HG03354 (cell line): ENCODE data around the gene ZSWIM6.
A peak's percentile ranks its signal among the peaks of the same experiment; 100 is the strongest.
"Not testable (repeated sequence)": the region's sequence is repeated elsewhere in the genome, so short reads cannot be mapped to it uniquely, and the experiment has no call there.

Experiments
- ATAC-seq: cut with Tn5 transposase; IDR thresholded peaks from one replicate; pipeline ENCODE4 v1.9.1; 2021; ENCODE audit warnings: mild to moderate bottlenecking; ENCODE audit not compliant: unreplicated experiment, poor library complexity, severe bottlenecking

Gene ZSWIM6

DNA sequence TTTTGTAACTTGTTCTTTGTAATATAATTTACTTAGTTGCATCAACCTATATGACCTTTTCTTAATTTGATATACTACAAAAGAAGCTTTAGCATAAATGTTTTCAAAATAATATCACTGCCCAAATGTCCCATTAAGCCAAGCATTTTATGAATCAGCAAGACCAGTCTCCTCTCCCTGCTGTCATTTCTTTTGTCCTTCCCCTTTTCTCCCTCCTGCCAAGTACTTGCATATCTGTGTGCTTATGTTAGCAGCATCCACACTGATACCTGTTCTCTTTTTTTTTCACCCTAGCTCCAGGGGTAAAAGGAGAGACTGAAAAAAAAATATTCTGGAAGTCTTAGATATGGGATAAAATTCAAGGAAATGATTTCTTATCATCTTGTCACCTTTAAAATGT, 69.7 kb downstream of the ZSWIM6 start:
- no peak for ATAC-seq

- ATAC-seq, result no peak
Observed at GRCh38 chr5:61402244-61402823, 70.3 kb downstream of the ZSWIM6 start.

GRCh38 chr5:61402970-61403900, 71.2 kb downstream of the ZSWIM6 start:
- ATAC-seq, result no peak

DNA sequence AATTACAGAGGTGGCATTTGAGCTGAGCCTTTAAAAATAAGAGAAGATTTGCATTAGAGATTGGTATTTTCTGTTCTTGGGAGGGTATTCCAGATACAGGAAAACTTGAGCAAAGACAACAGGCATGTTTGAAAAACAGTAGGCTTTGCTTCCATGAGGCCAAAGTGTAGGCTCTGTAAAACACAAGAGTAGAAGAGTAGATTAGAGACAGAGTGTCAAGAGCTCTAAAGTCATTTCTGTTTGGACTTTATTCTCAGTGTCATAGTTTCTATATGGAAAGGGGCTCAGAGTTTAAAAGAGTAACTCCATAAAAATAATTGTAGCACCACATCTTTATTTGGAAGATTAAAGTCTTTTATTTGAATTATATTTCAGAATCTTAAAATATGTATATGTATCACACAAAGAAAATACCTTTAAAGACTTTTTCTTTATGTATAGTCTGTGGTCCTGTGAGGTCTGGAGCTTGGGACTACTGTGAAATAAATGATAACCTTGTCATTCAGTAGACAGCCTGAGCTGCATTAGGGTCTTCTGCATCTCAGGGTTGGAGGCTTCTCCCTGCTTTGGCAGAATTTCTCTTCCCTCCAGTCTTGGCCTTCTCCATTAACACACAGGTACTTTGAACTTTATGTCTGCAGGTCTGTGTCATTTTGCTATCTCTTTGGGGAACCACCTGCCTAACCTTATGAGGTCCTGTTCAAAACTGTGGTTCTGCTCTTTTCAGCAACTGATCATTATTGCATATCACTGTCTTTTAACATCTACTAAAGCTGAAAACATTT, 73.6 kb downstream of the ZSWIM6 start:
- ATAC-seq, result no peak

DNA sequence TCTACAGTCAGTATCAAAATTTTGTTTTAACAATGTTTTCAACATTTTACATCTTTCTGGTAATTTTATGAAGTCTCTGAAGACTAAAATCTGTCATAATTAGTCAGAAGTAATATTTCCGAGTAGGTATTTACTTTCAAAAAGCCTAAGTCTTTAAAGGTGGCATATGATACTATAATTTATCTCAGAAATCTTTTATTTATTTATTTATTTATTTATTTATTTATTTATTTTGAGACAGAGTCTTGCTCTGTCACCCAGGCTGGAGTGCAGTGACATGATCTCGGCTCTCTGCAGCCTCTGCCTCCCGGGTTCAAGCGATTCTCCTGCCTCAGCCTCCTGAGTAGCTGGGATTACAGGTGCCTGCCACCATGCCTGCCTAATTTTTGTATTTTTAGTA, 74.4 kb downstream of the ZSWIM6 start:
- not testable (repeated sequence) for ATAC-seq

DNA sequence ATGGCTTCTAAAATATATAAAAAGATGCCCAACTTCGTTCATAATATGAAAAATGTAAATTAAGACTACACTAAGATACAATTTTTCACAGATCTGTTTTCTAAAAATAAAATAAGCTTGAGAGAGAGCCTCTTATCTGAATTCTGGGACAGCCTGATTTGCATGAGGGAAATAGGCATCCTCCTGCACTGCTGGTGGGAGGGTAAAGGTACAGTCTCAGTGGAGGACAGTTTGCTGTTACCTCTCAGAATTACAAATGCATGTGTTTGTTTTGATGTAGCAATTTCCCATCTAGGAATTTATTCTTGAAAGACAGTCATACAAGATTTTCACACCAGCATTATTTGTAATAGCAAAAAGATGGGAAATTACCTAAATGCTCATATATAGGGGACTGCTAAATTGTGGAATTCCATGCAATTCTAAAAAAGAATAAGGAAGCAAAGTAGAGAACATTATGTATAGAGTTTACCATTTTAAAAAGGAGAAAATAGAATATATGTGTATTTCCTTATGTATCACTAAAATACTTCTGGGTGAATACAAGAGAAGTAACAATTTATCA, 75.7 kb downstream of the ZSWIM6 start:
- no peak for ATAC-seq

- ATAC-seq, result peak; percentile 100
Observed at GRCh38 chr5:61408476-61409168, 76.6 kb downstream of the ZSWIM6 start.

DNA sequence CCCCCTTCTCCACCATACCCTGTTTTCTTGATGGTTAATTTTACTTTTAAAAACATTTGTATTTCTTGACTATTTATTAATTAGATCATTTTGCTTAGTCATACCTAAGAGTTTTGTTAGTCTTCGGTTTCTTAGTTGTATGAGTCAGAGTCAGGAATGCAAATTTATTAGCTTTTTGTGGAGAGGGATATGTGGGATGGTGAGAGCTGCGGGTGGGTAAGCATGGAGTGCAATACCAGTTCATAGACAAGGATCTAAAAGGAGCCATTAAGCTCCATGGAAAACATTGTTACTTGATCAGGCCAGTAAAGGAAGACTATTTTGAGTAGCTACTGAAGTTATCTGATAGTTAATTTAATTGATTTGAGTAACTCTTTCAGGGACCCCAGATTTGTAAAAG, 77.5 kb downstream of the ZSWIM6 start:
- ATAC-seq, result no peak

DNA sequence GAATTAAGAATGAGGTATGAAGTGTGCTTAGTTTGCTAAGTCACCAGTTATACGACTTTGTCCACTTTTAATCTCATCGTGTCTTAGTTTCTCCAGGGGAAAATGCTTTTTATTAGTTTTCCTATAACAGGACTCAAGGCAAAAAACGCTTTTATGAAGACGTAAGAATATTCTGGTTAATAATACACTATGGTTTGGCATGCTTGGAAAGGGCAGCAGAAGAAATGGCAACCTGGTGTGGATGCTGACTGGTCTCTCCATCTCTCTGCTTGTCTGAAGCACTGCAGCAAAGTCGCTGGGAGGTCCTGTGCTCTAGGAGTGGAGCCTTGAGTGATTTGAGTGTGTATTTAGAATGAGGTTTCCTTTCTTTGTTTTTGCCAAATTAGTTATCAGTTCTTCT, 78.8 kb downstream of the ZSWIM6 start:
- ATAC-seq, result no peak

- no peak for ATAC-seq
Observed at GRCh38 chr5:61412361-61412760, 80.3 kb downstream of the ZSWIM6 start.

DNA sequence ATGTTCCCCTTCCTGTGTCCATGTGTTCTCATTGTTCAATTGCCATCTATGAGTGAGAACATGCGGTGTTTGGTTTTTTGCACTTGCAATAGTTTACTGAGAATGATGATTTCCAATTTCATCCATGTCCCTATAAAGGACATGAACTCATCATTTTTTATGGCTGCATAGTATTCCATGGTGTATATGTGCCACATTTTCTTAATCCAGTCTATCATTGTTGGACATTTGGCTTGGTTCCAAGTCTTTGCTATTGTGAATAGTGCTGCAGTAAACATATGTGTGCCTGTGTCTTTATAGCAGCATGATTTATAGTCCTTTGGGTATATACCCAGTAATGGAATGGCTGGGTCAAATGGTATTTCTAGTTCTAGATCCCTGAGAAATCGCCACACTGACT, 81.1 kb downstream of the ZSWIM6 start:
- ATAC-seq, result not testable (repeated sequence)

- ATAC-seq, result no peak
Observed at GRCh38 chr5:61414806-61415205, 82.7 kb downstream of the ZSWIM6 start.

GRCh38 chr5:61416010-61416409, 84.0 kb downstream of the ZSWIM6 start:
- ATAC-seq, result no peak

DNA sequence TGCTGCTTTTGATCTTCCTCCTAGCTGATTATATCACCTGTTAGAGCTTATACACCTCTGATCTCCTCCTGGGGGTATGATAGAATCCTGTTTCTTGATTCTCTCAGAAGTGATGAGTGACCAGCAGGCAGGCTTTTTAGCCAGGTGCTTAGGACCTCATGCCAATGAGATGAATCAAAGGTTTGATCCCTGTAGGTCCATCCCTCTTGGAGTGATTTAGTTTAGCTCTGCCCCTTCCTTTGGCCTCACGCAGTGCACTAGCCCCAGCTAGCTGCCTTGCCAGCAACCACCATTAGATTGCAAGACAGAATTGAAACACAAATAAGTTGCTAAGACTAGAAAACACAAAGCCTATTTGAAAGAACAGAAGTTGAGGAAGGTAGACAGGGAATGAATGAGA, 84.4 kb downstream of the ZSWIM6 start:
- ATAC-seq, result no peak

GRCh38 chr5:61417340-61417739, 85.3 kb downstream of the ZSWIM6 start:
- no peak for ATAC-seq

DNA sequence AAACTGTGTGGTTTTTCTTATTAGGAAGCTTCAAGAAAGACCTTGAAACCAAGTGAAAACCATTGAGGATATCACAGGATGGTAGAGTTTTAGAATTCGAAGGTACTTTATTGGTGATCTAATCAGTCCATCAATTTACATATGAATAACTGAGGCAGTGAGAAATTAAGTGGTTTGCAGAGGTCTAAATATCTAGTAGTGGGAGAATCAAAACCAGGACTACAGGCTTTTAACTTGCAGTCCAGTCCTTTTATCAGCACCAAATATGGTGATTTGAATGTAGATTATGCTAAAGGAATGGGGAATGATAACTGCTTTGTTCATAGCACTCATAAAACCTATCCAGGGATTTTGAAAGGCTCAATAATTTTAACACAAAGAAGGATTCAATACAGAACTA, 85.8 kb downstream of the ZSWIM6 start:
- ATAC-seq, result no peak

- ATAC-seq, result no peak
Observed at GRCh38 chr5:61419106-61419505, 87.0 kb downstream of the ZSWIM6 start.

- no peak for ATAC-seq
Observed at GRCh38 chr5:61420016-61420415, 88.0 kb downstream of the ZSWIM6 start.

DNA sequence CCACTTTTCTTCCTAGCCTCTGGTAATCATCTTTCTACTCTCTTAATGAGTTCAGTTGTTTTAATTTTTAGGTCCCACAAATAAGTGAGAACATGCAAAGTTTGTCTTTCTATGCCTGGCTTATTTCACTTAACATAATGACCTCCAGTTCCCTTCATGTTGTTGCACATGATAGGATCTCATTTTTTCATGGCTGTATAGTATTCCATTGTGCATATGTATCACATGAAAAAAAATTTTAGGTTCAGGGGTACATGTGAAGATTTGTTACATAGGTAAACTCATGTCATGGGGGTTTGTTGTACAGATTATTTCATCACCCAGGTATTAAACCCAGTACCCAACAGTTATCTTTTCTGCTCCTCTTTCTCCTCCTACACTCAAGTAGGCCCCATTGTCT, 89.2 kb downstream of the ZSWIM6 start:
- ATAC-seq, result not testable (repeated sequence)
